HepG2 (cell line): ENCODE results near the gene EMC8. TPM values are rescaled to one million over a fixed set of nuclear protein-coding genes. Genes with fewer than 3 reads are reported as not detected.
A peak's percentile ranks its signal among the peaks of the same experiment; 100 is the strongest.

ENCODE experiments used
- ATAC-seq: fragments of 200-7000 bp; cut with Tn5 transposase; 3 replicates; pipeline ENCODE4 v1.9.1; 2020; ENCODE audit warnings: mild to moderate bottlenecking, moderate library complexity
- BruUV-seq: library from RNA; stranded (reverse); fragments of 400-500 nt; replicated peaks from 2 replicates; lab custom pipeline; 2021; lab: Mats Ljungman, UMichigan
- CTCF ChIA-PET: fragments of 300-600 bp; formaldehyde crosslinking; extraction: SDS; loops from one replicate; lab custom pipeline; 2021; ENCODE audit warnings: low total read pairs, inconsistent platforms, low intra/inter-chr PET ratio; lab: Yijun Ruan, JAX
- POLR2A ChIA-PET: fragments of 350-600 bp; sonication (Branson Sonifier 250); formaldehyde crosslinking; loops from one replicate; lab custom pipeline; 2020; ENCODE audit warnings: antibody characterized with exemption, inconsistent platforms; lab: Yijun Ruan, JAX
- DNase-seq: peaks from one replicate; pipeline ENCODE4 v3.0.0-alpha.2; 2015; ENCODE audit warnings: low spot score
- FAIRE-seq: peaks from 3 replicates; lab custom pipeline; 2011; peaks lifted over from hg19 to GRCh38; lab: Jason Lieb, UNC
- H2AFZ ChIP-seq: one replicate; pipeline ENCODE4 v1.6.1; 2011; ENCODE audit warnings: low read length, inconsistent platforms
- H3K27ac ChIP-seq: fragments of 300-600 bp; 3 replicates; pipeline ENCODE4 v1.8.0; 2011; ENCODE audit warnings: mixed run types, mild to moderate bottlenecking, mixed read lengths, low read length, inconsistent platforms; ENCODE audit not compliant: insufficient read depth; ENCODE audit errors: extremely low read length
- H3K27me3 ChIP-seq, 2 experiments: fragments of 200-600 bp in 1 of 2; 2 replicates in 1 of 2; 3 replicates in 1 of 2; pipeline versions ENCODE4 v1.6.0 to v1.8.0; 2011; ENCODE audit warnings: low read length in 2 of 2, mild to moderate bottlenecking in 2 of 2, moderate library complexity in 2 of 2, inconsistent platforms in 1 of 2; ENCODE audit not compliant: insufficient read depth in 2 of 2, control insufficient read depth in 1 of 2
- H3K36me3 ChIP-seq, 2 experiments: fragments of 200-600 bp in 1 of 2; replicated peaks in 1 of 2; 2 replicates in 1 of 2; 3 replicates in 1 of 2; pipeline versions ENCODE4 v1.5.1 to v1.8.0; 2011; ENCODE audit warnings: low read length in 2 of 2, inconsistent platforms in 1 of 2; ENCODE audit not compliant: insufficient read depth in 2 of 2, control insufficient read depth in 1 of 2
- H3K4me1 ChIP-seq: 2 replicates; pipeline ENCODE4 v1.5.1; 2012; ENCODE audit warnings: low read length, inconsistent platforms; ENCODE audit not compliant: insufficient read depth
- H3K4me2 ChIP-seq: 2 replicates; pipeline ENCODE4 v1.6.0; 2011; ENCODE audit warnings: low read depth, low read length, inconsistent platforms
- H3K4me3 ChIP-seq, 3 experiments: fragments of 200-600 bp in 1 of 3; sonication (generic), shearing (Covaris generic) in 1 of 3; replicated peaks in 1 of 3; 2 replicates each; pipeline ENCODE4 v1.5.1; 2011 to 2016; ENCODE audit warnings: low read length in 3 of 3, inconsistent platforms in 2 of 3, low read depth in 2 of 3, mild to moderate bottlenecking in 2 of 3, control low read depth in 1 of 3, mixed read lengths in 1 of 3; ENCODE audit not compliant: insufficient read depth in 1 of 3
- H3K79me2 ChIP-seq: one replicate; pipeline ENCODE4 v1.6.1; 2011; ENCODE audit warnings: low read length, inconsistent platforms; ENCODE audit not compliant: insufficient read depth
- H3K9ac ChIP-seq: 2 replicates; pipeline ENCODE4 v1.6.0; 2011; ENCODE audit warnings: mild to moderate bottlenecking, low read depth, low read length, inconsistent platforms; ENCODE audit not compliant: insufficient read depth
- H3K9me3 ChIP-seq: 2 replicates; pipeline ENCODE4 v1.5.1; 2012; ENCODE audit warnings: mild to moderate bottlenecking, low read length
- H4K20me1 ChIP-seq: 2 replicates; pipeline ENCODE4 v1.6.0; 2011; ENCODE audit warnings: inconsistent platforms, mild to moderate bottlenecking, low read length, moderate library complexity; ENCODE audit not compliant: insufficient read depth
- FOXA3 ChIP-seq: IDR thresholded peaks from 2 replicates; pipeline ENCODE4 v1.6.1; 2016; ENCODE audit warnings: missing genetic modification reagents, missing compliant biosample characterization
- GABPA ChIP-seq, 2 experiments: IDR thresholded peaks; 2 replicates each; pipeline ENCODE4 v1.6.1; 2011 to 2016; ENCODE audit warnings: low read depth in 2 of 2, low read length in 1 of 2, missing biosample characterization in 1 of 2, missing genetic modification characterization in 1 of 2
- HNF4A ChIP-seq: sonication (generic); formaldehyde crosslinking; IDR thresholded peaks from 2 replicates; pipeline ENCODE4 v1.4.0; 2020; ENCODE audit warnings: missing genetic modification reagents
- HOXA3 ChIP-seq: sonication (generic); formaldehyde crosslinking; IDR thresholded peaks from 2 replicates; pipeline ENCODE4 v1.5.0; 2020; ENCODE audit warnings: missing genetic modification reagents
- KAT2B ChIP-seq: fragments of 150-350 bp; IDR thresholded peaks from 2 replicates; pipeline ENCODE4 v1.6.1; 2014; ENCODE audit warnings: low read depth, low read length, borderline replicate concordance
- KMT2B ChIP-seq: IDR thresholded peaks from 2 replicates; pipeline ENCODE4 v1.6.1; 2016; ENCODE audit warnings: missing genetic modification reagents, missing compliant biosample characterization
- MTF1 ChIP-seq: sonication (generic); formaldehyde crosslinking; IDR thresholded peaks from 2 replicates; pipeline ENCODE4 v1.5.0; 2020; ENCODE audit warnings: missing genetic modification reagents
- MYPOP ChIP-seq: sonication (generic); formaldehyde crosslinking; IDR thresholded peaks from 2 replicates; pipeline ENCODE4 v1.8.1; 2023; ENCODE audit warnings: mild to moderate bottlenecking, moderate library complexity, missing genetic modification reagents
- NCOA2 ChIP-seq: sonication (generic); formaldehyde crosslinking; IDR thresholded peaks from 2 replicates; pipeline ENCODE4 v1.8.0; 2022; ENCODE audit warnings: inconsistent platforms
- NR2C2 ChIP-seq: sonication (generic); formaldehyde crosslinking; IDR thresholded peaks from 2 replicates; pipeline ENCODE4 v1.4.0; 2020; ENCODE audit warnings: missing genetic modification reagents, mild to moderate bottlenecking, moderate library complexity, borderline replicate concordance
- NR2F6 ChIP-seq, 2 experiments: IDR thresholded peaks; 2 replicates each; pipeline ENCODE4 v1.6.1; 2016; ENCODE audit warnings: antibody characterized with exemption in 1 of 2, mild to moderate bottlenecking in 1 of 2
- ONECUT2 ChIP-seq: sonication (generic); formaldehyde crosslinking; IDR thresholded peaks from 2 replicates; pipeline ENCODE4 v1.4.0; 2020; ENCODE audit warnings: missing genetic modification reagents
- RBM39 ChIP-seq: fragments of 200-400 bp; formaldehyde crosslinking; IDR thresholded peaks from one replicate; pipeline ENCODE4 v1.6.1; 2018; ENCODE audit warnings: antibody characterized with exemption, mild to moderate bottlenecking, low read depth, low read length; ENCODE audit not compliant: poor library complexity, severe bottlenecking
- YY1 ChIP-seq: IDR thresholded peaks from 2 replicates; pipeline ENCODE4 v1.6.1; 2011; ENCODE audit warnings: low read length, low read depth, moderate library complexity, mild to moderate bottlenecking; ENCODE audit not compliant: insufficient read depth, insufficient replicate concordance
- ZBTB7B ChIP-seq: sonication (generic); formaldehyde crosslinking; IDR thresholded peaks from 2 replicates; pipeline ENCODE4 v1.4.0; 2020; ENCODE audit warnings: missing genetic modification reagents
- ZNF235 ChIP-seq: sonication (generic); formaldehyde crosslinking; IDR thresholded peaks from 2 replicates; pipeline ENCODE4 v1.8.1; 2023; ENCODE audit warnings: mild to moderate bottlenecking, missing genetic modification reagents, borderline replicate concordance
- ZNF33A ChIP-seq: sonication (generic); formaldehyde crosslinking; IDR thresholded peaks from 2 replicates; pipeline ENCODE4 v1.5.1; 2020; ENCODE audit warnings: missing genetic modification reagents, mild to moderate bottlenecking, moderate library complexity, borderline replicate concordance
- ZNF446 ChIP-seq: sonication (generic); formaldehyde crosslinking; IDR thresholded peaks from 2 replicates; pipeline ENCODE4 v1.5.0; 2020; ENCODE audit warnings: mild to moderate bottlenecking, missing genetic modification reagents
- ZNF484 ChIP-seq: sonication (generic); formaldehyde crosslinking; IDR thresholded peaks from 2 replicates; pipeline ENCODE4 v1.5.1; 2020; ENCODE audit warnings: mild to moderate bottlenecking, low read depth, missing genetic modification reagents, borderline replicate concordance
- ZNF768 ChIP-seq: sonication (generic); formaldehyde crosslinking; IDR thresholded peaks from 2 replicates; pipeline ENCODE4 v1.4.0; 2020; ENCODE audit warnings: missing genetic modification reagents
- ZUFSP ChIP-seq: sonication (generic); formaldehyde crosslinking; IDR thresholded peaks from 2 replicates; pipeline ENCODE4 v1.9.0; 2021; ENCODE audit warnings: missing genetic modification reagents, mild to moderate bottlenecking, borderline replicate concordance
- WGBS: methylation state at CpG from one replicate; pipeline ENCODE4 v1.1.6; 2017; ENCODE audit warnings: low lambda C conversion rate; 5-methylcytosine and 5-hydroxymethylcytosine counted together
- in situ Hi-C: cut with HindIII; loops from 2 replicates; pipeline ENCODE4 v1.10.0; 2017; ENCODE audit warnings: low pct_unique_long_range_greater_than_20kb; ENCODE audit not compliant: extremely low pct_ligation_motif_present
- intact Hi-C: fragments of 100-400 bp; cut with micrococcal nuclease; formaldehyde crosslinking; loops from one replicate; pipeline ENCODE4 v1.10.0; 2022; ENCODE audit not compliant: unreplicated experiment
- polyA plus RNA-seq, 8 experiments: library from polyadenylated mRNA; depleted of rRNA in 3 of 8; stranded (reverse) in 7 of 8; unstranded in 1 of 8; fragments of >200 nt; fragmentation: Illumina TruSeq in 4 of 8; extraction: Trizol in 4 of 8; gene quantifications; 2 replicates each; pipeline versions ENCODE4 v1.2.1 to v1.2.3, GENCODE V29; 2011 to 2016; ENCODE audit warnings: low read depth in 4 of 8, missing spikeins in 1 of 8, mixed read lengths in 1 of 8; ENCODE audit not compliant: insufficient read depth in 1 of 8
- total RNA-seq, 5 experiments: library from RNA; depleted of rRNA; stranded (reverse); fragments of >200 nt; fragmentation: Illumina TruSeq; extraction: Trizol; gene quantifications; 2 replicates each; pipeline ENCODE4 v1.2.3, GENCODE V29; 2016; ENCODE audit warnings: low read depth in 1 of 5

EMC8 gene
- total and polyA plus RNA-seq, 2 of the 13 experiments (the other 11 are each of a cell fraction or from before 2014, with no cell fraction given): 55.0 to 76.0 TPM

GRCh38 chr16:85798283-85798776, 1.0 kb downstream of the EMC8 start (continued):
- TF ChIP-seq KMT2B (CRISPR knock-in tag) (no peak), NCOA2 (CRISPR knock-in tag) (peak; percentile 44; the same call in 1 of the 2 replicates), FOXA3 (0 out of 2 replicates have a peak, but pooled peaks have one; percentile 6), KAT2B (no peak), ZNF768 (no peak), ZBTB7B (CRISPR knock-in tag) (peak; percentile 58; the same call in 1 of the 2 replicates), GABPA (IDR thresholded peaks at IDR 0.05; ENCODE audit: low read depth, low read length) (no peak), GABPA (CRISPR knock-in tag; IDR thresholded peaks at IDR 0.05; ENCODE audit: low read depth) (0 out of 2 replicates have a peak, but pooled peaks have one; percentile 13), NR2F6 (IDR thresholded peaks at IDR 0.05) (no peak), NR2F6 (CRISPR knock-in tag; IDR thresholded peaks at IDR 0.05) (peak; percentile 69; the same call in 1 of the 2 replicates), ZNF33A (CRISPR knock-in tag) (no peak), ONECUT2 (CRISPR knock-in tag) (no peak), MYPOP (CRISPR knock-in tag) (0 out of 2 replicates have a peak, but pooled peaks have one; percentile 13), YY1 (no peak)

- Histone ChIP-seq H3K4me1 (peaks cover 37% of the 10 kb centered on the region), H3K27me3 (no peaks in the 10 kb centered on the region; a peak in 1 of 5 replicates), H4K20me1 (peaks cover 12% of the 10 kb centered on the region), H3K27ac (no peak overlapping the region), H3K4me3 (no peak overlapping the region), H2AFZ (no peak overlapping the region), H3K36me3 (peaks cover 22 to 57% of the 10 kb centered on the region in 2 experiments), H3K79me2 (peaks cover 90% of the 10 kb centered on the region), H3K4me2 (peak overlapping the region; percentile 5; the same call in 1 of the 2 replicates), H3K9ac (no peak overlapping the region), H3K9me3 (no peaks in the 10 kb centered on the region)
- CTCF ChIA-PET: no interaction called here
- POLR2A ChIA-PET: no interaction called here
- no TSS peak for BruUV-seq
- no peak for FAIRE-seq
- intact Hi-C loops (no loop called here), in situ Hi-C loops (no loop called here)
- 84% methylated on average over 7 of the region's 7 CpGs for WGBS
- ATAC-seq: no peak
- DNase-seq: peak; percentile 17
- TF ChIP-seq HNF4A (peak; percentile 56), MTF1 (CRISPR knock-in tag) (no peak), ZNF484 (CRISPR knock-in tag) (no peak), ZNF446 (CRISPR knock-in tag) (no peak), NR2C2 (no peak), HOXA3 (0 out of 2 replicates have a peak, but pooled peaks have one; percentile 12), ZNF235 (CRISPR knock-in tag) (no peak), RBM39 (no peak), ZUFSP (CRISPR knock-in tag) (no peak)
Measured at GRCh38 chr16:85796599-85796998, 2.7 kb downstream of the EMC8 start.
